ENCODE results near the gene CD74.
A peak's percentile ranks its signal among the peaks of the same experiment; 100 is the strongest.

CD74 gene

GRCh38 chr5:150407096-150407720, 5.5 kb downstream of the CD74 start:
- H3K27me3 ChIP-seq (replicated peaks; ENCODE audit: control insufficient read depth, insufficient read depth, low read length), result no peaks in the 10 kb centered on the region
- DNase-seq (ENCODE audit: extremely low read depth, insufficient read length), result no peak
- H3K36me3 ChIP-seq (ENCODE audit: control insufficient read depth, insufficient read depth, low read length), result peaks cover 64% of the 10 kb centered on the region
- TF ChIP-seq CTCF (IDR thresholded peaks at IDR 0.05; ENCODE audit: insufficient read depth, low read length, poor library complexity, severe bottlenecking), result no peak
- H3K4me3 ChIP-seq (replicated peaks; ENCODE audit: low read depth, low read length), result peak overlapping the region; percentile 19; the same call in 1 of the 2 replicates

GRCh38 chr5:150406723-150407095, 6.0 kb downstream of the CD74 start:
- Histone ChIP-seq H3K4me3 (replicated peaks; ENCODE audit: low read depth, low read length) (no peak overlapping the region), H3K36me3 (ENCODE audit: control insufficient read depth, insufficient read depth, low read length) (peaks cover 68% of the 10 kb centered on the region), H3K27me3 (replicated peaks; ENCODE audit: control insufficient read depth, insufficient read depth, low read length) (no peaks in the 10 kb centered on the region)
- DNase-seq (ENCODE audit: extremely low read depth, insufficient read length), result peak; percentile 64
- TF ChIP-seq CTCF (IDR thresholded peaks at IDR 0.05; ENCODE audit: insufficient read depth, low read length, poor library complexity, severe bottlenecking), result no peak

GRCh38 chr5:150406103-150406722, 6.5 kb downstream of the CD74 start:
- TF ChIP-seq CTCF (IDR thresholded peaks at IDR 0.05; ENCODE audit: insufficient read depth, low read length, poor library complexity, severe bottlenecking), result no peak
- Histone ChIP-seq H3K4me3 (replicated peaks; ENCODE audit: low read depth, low read length) (no peak overlapping the region), H3K27me3 (replicated peaks; ENCODE audit: control insufficient read depth, insufficient read depth, low read length) (no peaks in the 10 kb centered on the region), H3K36me3 (ENCODE audit: control insufficient read depth, insufficient read depth, low read length) (peaks cover 68% of the 10 kb centered on the region)
- no peak for DNase-seq (ENCODE audit: extremely low read depth, insufficient read length)

GRCh38 chr5:150404941-150405816, 7.5 kb downstream of the CD74 start:
- Histone ChIP-seq H3K36me3 (ENCODE audit: control insufficient read depth, insufficient read depth, low read length) (peaks cover 72% of the 10 kb centered on the region), H3K27me3 (replicated peaks; ENCODE audit: control insufficient read depth, insufficient read depth, low read length) (no peaks in the 10 kb centered on the region), H3K4me3 (replicated peaks; ENCODE audit: low read depth, low read length) (no peak overlapping the region)
- no peak for TF ChIP-seq CTCF (IDR thresholded peaks at IDR 0.05; ENCODE audit: insufficient read depth, low read length, poor library complexity, severe bottlenecking)
- no peak for DNase-seq (ENCODE audit: extremely low read depth, insufficient read length)

GRCh38 chr5:150404535-150404934, 8.2 kb downstream of the CD74 start:
- DNase-seq (ENCODE audit: extremely low read depth, insufficient read length), result no peak
- peaks cover 70% of the 10 kb centered on the region for H3K36me3 ChIP-seq (ENCODE audit: control insufficient read depth, insufficient read depth, low read length)
- no peak for TF ChIP-seq CTCF (IDR thresholded peaks at IDR 0.05; ENCODE audit: insufficient read depth, low read length, poor library complexity, severe bottlenecking)
- H3K27me3 ChIP-seq (replicated peaks; ENCODE audit: control insufficient read depth, insufficient read depth, low read length), result no peaks in the 10 kb centered on the region
- H3K4me3 ChIP-seq (replicated peaks; ENCODE audit: low read depth, low read length), result no peak overlapping the region
